HL-60 (cell line): ENCODE data around the gene PSTPIP1.

ENCODE experiments used
- GABPA ChIP-seq: IDR thresholded peaks from 2 replicates; pipeline ENCODE4 v1.6.1; 2012; ENCODE audit warnings: low read depth
- POLR2AphosphoS5 ChIP-seq: IDR thresholded peaks from 2 replicates; pipeline ENCODE4 v1.6.1; 2012; ENCODE audit warnings: low read depth
- TF ChIP-seq, protein P1 (sequence below): IDR thresholded peaks from one replicate; pipeline ENCODE4 v1.5.1; 2011; ENCODE audit warnings: low read length, control low read depth, inconsistent platforms; ENCODE audit not compliant: insufficient read depth

DNA sequence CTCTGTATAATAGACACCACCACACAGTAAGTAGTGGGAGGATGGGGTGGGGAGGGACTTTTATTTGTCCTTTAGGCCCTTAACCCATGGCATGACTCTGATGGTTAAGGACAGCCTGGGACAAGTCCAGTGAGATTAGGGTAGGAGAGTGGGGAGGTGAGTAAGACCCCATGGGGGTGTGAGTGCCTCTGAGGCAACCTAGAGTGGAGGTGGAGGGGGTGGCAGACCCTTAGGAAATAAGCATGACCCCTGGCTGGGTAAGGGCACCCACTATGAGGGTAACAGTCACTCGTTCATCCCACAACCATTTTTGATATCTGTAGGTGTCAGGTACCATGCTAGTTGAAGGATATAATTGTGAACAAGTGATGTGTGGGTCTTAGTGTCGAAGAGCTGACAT, 21.0 kb upstream of the PSTPIP1 start:
- TF ChIP-seq, protein P1, sequence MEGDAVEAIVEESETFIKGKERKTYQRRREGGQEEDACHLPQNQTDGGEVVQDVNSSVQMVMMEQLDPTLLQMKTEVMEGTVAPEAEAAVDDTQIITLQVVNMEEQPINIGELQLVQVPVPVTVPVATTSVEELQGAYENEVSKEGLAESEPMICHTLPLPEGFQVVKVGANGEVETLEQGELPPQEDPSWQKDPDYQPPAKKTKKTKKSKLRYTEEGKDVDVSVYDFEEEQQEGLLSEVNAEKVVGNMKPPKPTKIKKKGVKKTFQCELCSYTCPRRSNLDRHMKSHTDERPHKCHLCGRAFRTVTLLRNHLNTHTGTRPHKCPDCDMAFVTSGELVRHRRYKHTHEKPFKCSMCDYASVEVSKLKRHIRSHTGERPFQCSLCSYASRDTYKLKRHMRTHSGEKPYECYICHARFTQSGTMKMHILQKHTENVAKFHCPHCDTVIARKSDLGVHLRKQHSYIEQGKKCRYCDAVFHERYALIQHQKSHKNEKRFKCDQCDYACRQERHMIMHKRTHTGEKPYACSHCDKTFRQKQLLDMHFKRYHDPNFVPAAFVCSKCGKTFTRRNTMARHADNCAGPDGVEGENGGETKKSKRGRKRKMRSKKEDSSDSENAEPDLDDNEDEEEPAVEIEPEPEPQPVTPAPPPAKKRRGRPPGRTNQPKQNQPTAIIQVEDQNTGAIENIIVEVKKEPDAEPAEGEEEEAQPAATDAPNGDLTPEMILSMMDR, result no peak
- TF ChIP-seq POLR2AphosphoS5 (no peak), GABPA (no peak)
